ENCODE measurements around the gene NKAIN2.
"Not testable (repeated sequence)": the region's sequence is repeated elsewhere in the genome, so short reads cannot be mapped to it uniquely, and the experiment has no call there.

DNA sequence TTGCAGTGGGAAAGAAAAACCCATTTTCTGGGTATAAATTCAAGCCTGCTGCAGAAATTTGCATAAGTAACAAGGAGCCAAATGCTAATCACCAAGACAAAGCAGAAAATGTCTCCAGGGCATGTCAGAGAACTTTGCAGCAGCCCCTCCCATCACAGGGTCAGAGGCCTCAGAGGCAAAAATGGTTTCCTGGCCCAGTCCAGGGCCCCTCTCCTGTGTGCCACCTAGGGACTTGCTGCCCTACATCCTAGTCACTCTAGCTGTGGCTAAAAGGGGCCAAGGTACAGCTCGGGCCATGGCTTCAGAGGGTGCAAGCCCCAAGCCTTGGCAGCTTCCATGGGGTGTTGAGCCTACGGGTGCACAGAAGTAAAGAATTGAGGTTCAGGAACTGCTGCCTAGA lies 497.2 kb downstream of the NKAIN2 start:
- TF ChIP-seq CTCF, POLR2A (IDR thresholded peaks at IDR 0.05): not testable (repeated sequence)
